ENCODE results near the gene MVB12A.

MVB12A gene

DNA sequence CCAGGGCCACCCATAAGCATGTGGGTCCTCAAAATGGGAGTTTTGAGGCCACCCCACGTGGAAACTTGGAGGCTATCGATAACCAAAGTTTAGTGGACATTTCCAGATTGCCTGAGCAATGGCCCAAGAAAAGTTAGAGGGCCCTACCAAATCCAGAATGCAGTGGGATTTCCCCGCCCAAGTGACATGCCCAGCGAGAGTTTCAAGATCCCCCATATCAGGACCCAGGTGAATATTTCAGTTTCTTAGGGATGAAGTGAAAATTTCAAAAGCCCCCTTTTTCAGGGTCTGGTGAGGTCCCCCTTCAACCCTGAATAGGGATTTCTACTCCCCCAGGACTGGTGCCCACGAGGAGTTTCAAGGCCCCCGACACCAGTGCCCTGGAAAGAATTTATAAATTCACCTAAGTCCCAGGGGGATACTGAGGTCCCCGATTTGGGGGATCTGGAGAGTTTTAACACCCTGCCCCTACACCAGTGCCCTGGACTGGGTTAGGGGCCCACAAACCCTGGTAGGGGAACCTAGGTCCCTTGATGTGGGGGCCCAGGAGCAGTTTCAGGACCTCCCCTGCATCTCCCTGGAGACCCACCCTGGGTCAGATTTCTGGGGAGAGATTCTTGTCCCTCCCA lies 15.1 kb upstream of the MVB12A start:
- no peak for DNase-seq (ENCODE audit: low spot score)

GRCh38 chr19:17405250-17406045 lies 14.4 kb upstream of the MVB12A start, which contains the start of gene BST2:
BST2 (minus strand) TSS chr19:17405630; CDS start chr19:17405575, 55 bp downstream.
- DNase-seq (ENCODE audit: low spot score) = peak; percentile 98

- no peak for DNase-seq (ENCODE audit: low spot score)
Observed at GRCh38 chr19:17406046-17406886, 13.6 kb upstream of the MVB12A start.

GRCh38 chr19:17406887-17407196 lies 13.0 kb upstream of the MVB12A start:
- no peak for DNase-seq (ENCODE audit: low spot score)

DNA sequence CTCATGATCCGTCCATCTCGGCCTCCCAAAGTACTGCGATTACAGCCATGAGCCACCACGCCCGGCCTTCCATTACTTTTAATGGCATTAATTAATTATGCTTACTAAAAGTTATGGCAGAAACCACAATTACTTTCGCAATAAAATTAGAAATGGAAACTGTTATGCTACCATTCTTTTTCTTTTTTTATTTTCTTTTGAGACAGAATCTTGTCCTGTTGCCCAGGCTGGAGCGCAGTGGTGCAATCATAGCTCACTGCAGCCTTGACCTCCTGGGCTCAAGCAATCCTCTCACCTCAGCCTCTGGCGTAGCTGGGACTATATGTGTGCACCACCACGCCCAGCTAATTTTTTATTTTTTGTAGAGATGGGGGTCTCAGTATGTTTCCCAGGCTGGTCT lies 9.9 kb upstream of the MVB12A start:
- no peak for DNase-seq (ENCODE audit: low spot score)

- DNase-seq (ENCODE audit: low spot score) = no peak
Observed at GRCh38 chr19:17411801-17412200, 8.0 kb upstream of the MVB12A start.

- no peak for DNase-seq (ENCODE audit: low spot score)
Observed at GRCh38 chr19:17414097-17414496, 5.8 kb upstream of the MVB12A start.

GRCh38 chr19:17415121-17415520 lies 4.7 kb upstream of the MVB12A start:
- DNase-seq (ENCODE audit: low spot score) = no peak

GRCh38 chr19:17418710-17419109 lies 1.1 kb upstream of the MVB12A start:
- no peak for DNase-seq (ENCODE audit: low spot score)

- no peak for DNase-seq (ENCODE audit: low spot score)
Observed at GRCh38 chr19:17419154-17419620, 660 bp upstream of the MVB12A start.

DNA sequence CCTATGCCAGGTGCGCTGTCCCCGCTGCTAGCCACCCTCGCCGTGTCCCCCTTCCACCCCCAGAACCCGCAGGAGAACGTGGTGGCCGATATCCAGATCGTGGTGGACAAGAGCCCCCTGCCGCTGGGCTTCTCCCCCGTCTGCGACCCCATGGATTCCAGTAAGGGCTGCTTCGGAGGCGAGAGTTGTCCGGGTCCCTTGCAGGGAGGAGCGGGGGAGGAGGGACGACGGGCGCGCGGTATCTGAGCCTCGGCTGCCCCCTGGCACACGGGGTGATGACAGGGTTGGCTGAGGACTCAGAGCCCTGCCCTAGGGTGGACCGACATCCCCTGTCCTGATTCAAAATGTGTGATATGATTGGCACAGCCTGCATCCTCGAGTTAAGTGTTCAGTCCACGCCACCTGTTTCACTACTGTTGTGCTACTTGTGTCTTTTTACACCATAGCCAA lies 653 bp downstream of the MVB12A start:
- DNase-seq (ENCODE audit: low spot score) = no peak

DNA sequence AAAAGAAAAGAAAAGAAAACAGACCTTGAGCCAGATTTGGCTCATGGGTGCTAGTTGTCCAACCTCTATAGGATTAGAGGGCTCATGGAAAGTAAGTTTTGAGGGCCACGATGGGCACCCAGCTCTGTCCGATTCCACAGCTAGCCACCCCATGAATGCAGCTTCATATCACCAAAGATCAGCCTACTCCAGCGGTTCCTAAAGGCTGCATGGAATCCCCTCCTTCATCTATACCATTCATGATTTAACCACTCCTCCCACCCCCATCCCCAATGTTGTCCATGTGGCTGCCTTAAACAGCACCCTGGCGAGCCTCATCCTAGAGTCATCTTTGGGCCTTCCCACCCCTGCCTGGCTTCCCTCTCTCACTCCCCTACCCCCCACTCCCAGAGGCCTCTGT lies 2.1 kb downstream of the MVB12A start:
- no peak for DNase-seq (ENCODE audit: low spot score)

DNA sequence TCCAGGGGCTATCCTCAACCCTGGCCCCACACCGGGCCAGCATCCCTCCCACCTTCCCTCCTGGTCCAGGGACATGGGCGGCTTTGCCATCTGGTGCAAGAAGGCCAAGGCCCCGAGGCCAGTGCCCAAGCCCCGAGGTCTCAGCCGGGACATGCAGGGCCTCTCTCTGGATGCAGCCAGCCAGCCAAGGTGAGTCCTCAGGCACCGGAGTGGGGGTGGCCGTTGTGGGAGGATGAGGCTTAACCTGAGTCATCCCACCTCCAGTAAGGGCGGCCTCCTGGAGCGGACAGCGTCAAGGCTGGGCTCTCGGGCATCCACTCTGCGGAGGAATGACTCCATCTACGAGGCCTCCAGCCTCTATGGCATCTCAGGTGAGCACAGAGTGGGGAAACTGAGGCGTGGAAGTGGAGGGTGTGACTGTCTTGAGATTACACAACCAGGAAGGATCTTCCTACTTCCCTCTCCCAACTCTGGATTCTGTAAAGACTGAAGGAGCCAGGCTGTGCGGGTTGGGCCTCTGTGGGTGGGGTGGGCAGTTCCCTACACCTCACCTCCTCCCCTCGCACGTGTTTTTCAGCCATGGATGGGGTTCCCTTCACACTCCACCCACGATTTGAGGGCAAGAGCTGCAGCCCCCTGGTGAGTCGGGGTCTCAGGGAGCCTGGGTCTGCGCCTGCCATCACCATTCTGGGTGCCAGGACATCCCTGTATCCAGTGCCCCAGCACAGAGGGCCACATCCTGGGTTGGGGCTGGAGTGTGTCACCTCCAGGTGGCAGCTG lies 3.8 kb downstream of the MVB12A start:
- no peak for DNase-seq (ENCODE audit: low spot score)

DNA sequence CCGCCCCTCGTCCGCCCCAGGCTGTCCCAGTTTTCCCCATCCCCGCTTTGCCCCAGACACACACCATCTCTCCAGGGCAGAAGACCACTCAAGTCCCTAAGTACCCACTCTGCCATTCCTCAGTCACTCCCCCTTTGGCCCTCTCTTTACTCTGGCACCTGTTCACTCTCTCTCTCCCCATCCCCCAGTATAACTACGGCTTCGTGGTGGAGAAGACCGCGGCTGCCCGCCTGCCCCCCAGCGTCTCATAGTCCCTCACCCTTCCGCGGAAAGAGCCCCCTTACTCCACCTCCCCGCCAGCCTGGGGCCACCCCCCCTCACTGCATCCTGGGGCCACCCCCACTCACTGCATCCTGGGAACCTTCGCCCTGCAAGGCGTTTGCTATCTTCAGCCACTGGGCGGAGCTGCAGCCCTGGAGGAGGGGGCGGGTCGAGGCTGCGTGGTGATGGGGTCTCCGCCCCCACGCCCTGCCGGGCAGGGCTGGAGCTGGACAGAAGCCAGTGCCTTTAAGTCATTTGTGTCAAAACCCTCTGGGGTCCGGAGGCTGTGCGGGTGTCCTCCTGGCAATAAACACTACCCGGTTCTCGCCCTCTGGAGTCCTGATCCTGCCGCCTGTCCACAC lies 5.0 kb downstream of the MVB12A start:
- DNase-seq (ENCODE audit: low spot score) = no peak

DNA sequence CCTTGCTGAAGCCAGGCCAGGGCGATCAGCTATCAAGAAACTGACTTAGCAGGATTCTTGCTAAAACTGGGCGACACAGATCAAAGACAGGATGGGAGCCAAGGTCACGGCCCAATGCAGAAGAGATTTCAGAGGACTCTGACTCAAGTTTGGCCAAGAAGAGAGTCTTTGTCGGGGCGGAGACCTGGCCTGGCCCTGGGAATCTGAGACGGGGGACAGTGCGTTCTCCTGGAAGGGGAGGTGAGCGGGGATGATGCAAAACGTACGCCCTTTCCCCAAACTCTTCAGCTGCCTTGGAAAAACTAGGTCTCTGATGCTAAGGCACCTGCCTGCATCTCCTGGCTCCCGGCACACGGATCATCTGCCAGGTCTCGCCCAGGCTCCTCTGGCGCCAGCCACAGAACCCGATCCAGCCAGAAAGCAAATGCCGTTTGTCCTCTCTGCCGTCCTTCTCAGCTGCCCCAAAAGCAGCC lies 9.8 kb downstream of the MVB12A start:
- no peak for DNase-seq (ENCODE audit: low spot score)

DNA sequence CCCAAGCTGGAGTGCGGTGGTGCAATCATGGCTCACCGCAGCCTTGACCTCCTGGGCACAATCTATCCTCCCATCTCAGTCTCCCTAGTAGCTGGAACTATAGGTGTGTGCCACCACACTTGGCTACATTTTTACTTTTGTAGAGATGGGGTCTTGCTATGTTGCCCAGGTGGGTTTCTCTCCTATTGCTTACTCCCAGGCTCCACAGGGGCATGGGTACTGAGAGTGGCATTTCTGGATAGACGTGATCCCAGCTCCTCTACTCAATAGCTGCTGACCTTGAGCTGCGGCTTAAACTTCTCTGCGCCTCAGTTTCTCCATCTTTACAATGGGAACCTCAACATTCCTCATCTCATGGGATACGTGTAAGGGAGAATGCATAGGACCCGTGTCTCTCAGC lies 11.6 kb downstream of the MVB12A start:
- no peak for DNase-seq (ENCODE audit: low spot score)

DNA sequence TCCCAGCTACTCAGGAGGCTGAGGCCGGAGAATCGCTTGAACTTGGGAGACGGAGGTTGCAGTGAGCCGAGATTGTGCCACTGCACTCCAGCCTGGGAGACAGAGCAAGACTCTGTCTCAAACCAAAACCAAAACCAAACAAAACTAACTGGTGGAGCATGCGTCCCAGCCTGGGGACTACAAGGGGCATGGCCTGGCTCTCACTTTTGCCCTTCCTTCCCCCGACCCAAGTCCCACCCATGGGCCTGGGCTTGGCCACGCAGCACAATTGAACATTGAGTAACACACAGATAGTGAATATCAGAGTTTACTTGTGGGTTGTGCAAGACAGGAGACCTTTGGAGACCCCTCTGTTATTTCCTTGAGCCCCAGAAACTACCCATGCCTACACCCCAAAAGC lies 15.4 kb downstream of the MVB12A start:
- DNase-seq (ENCODE audit: low spot score) = no peak

DNA sequence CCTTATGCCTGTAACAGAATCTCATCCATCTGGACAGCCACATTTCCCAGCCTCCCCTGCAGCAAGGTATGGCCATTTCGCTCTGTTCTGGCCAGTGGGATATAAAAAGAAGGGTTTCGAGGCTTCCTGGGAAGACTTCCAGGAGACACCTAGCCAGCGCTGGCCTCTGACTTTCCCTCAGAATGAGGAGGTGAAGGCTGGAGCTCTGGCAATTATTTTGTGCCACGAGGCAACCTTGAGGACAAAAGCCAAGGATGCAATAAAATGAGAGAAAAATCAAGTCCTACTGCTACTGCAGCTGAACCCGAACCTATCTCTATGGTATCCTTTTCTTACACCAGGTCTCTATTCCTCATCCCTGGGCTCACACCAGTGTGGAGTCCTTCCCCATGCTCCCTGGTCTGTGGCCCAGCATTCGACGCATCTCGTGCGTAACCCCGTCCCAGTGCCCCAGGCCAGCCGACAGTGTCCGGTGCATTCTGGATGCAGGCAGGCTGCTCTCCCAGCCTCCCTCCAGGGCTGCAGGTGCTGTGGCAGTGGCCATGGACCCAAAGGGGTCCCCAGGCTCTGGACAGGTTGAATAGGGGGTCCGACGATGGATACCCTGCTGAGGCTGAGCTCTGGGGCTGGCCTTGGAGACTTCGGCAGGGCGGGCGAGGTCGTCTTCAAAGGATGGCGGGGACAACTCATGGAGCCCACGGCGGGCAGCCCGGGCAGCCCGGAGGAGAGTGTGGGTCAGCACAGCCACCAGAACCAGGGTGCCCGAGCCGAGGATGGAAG lies 16.4 kb downstream of the MVB12A start:
- DNase-seq (ENCODE audit: low spot score) = no peak

GRCh38 chr19:17436874-17437267 lies 17.0 kb downstream of the MVB12A start:
- no peak for DNase-seq (ENCODE audit: low spot score)

GRCh38 chr19:17441241-17442021 lies 21.6 kb downstream of the MVB12A start:
- peak; percentile 28 for DNase-seq (ENCODE audit: low spot score)

Measured in COLO829 (cell line).